Left forelimb (tissue), 1 donor: ENCODE measurements around the gene ATP13A3.

Experiments used
- DNase-seq: peaks from one replicate; pipeline ENCODE4 v3.0.0-alpha.2; 2018; ENCODE audit warnings: low spot score

Gene ATP13A3

DNA sequence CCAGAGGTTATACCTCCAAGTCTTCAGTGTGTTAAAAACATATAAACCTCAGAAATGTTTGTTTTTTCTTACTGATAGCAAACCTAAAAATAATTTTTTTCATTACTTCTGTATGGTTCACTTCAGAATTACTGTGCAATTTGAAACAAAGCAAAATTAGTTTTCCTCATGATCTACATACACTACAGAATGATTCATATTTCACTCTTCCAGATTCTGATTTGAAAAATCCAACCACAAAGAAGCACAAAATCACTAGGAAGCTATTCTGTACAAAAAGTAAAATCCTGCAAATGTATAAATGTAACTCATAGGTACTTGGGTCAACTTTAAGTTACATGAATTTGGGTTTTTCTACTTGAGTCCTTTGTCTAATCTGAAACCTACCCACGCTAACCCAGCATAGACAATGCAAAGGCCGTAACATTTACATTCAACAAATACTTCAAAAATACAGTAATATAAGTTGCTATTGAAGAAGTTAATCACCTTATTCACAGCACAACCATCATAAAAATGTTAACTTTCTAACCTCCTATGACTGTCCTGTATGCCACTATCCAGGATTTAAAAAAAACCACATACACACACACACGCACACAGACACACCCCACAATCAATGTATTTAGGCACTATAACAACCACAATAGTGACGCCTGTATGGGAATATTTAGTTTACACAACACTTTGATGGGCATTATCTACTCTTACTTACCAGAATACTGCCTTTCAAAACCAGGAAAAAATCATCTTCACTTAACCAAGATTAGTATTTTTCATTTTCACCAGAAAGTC lies 11.5 kb downstream of the ATP13A3 start:
- no peak for DNase-seq

DNA sequence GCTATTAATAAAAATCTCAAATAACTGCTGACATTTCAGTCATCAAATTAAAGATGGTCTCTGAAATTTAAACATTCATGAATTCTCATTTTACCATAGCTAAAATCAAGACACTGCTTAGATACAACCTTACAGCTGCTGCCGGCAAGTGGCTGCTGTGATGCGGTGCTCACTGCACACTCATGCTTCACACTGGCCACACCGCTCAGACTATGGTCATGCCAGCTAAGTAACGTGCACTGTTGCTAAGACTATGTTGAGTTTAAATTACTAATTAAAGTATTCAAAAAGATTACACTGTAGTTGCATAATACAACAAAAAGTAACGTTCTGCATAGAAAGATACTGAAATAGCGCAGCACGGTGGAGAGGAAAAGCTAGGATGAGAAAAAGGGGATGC lies 12.1 kb downstream of the ATP13A3 start:
- no peak for DNase-seq

DNA sequence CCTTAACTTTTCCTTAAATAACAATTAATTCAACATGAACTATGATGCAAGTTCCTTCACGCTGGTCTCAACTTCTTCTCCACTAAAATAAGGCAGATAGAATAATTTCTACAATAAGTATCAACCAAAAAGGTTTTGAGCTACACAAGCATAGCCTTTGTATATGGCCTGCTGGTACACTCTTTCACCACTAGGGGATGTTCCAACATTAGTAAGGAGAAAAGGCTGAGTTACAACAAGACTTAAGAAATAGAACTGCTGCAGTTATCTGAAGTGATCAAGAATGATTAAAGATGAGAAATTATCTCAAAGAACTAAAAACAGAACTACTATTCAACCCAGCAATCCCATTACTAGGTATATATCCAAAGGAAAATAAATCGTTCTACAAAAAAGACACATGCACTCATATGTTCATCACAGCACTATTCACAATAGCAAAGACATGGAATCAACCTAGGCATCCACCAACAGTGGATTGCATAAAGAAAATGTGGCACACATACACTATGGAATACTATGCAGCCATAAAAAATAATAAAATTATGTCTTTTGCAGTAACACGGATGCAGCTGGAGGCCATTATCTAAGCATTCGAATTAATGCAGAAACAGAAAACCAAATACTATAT lies 14.4 kb downstream of the ATP13A3 start:
- DNase-seq, result no peak

GRCh38 chr3:194471863-194472262 lies 14.9 kb downstream of the ATP13A3 start:
- no peak for DNase-seq

GRCh38 chr3:194470615-194471014 lies 16.2 kb downstream of the ATP13A3 start:
- no peak for DNase-seq

GRCh38 chr3:194469977-194470376 lies 16.8 kb downstream of the ATP13A3 start:
- no peak for DNase-seq

DNA sequence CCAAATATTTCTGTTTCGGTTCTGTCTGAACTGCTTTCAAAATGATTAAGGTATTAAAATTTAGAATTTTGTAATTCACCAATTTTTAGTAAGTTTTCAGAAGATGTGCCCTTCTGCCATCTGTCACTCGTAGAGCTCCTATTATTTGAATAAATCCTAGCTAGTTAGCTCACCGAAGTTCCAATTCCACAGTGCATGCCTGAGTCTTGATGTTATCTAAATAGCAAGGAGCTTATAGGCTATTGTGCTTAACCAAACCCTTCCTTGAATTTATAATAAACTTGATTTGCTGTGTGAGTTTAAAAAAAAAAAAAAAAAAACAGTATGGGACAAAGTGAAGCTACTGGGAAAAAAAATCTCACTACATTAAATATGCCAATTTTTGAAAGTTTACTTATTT lies 18.7 kb downstream of the ATP13A3 start:
- DNase-seq, result no peak

DNA sequence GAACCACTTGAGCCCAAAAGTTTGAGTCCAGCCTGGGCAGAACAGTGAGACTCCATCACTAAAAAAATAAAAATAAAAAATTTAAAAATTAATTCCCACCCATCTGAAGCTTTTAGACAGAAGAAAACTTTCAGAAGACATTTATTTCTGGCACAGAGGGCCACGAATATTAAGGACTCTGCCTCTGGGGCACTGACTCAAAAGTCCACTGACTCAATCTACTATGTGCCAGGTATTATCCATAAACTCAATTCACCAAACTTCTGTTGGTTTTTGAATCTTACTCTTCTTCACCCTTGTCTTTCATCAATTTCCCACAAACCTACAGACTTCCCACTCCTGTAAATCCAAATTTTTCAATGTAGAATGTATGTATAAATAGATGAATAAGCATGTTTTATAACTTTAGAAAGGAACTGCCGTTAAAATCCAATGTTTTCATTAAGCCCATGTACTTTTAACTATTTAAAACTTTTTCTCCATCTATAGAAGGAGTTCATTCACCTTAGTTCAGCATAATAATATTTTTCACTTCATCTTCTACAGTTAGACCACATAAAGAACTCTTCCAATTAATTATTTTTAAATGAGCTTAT lies 19.9 kb downstream of the ATP13A3 start:
- no peak for DNase-seq

DNA sequence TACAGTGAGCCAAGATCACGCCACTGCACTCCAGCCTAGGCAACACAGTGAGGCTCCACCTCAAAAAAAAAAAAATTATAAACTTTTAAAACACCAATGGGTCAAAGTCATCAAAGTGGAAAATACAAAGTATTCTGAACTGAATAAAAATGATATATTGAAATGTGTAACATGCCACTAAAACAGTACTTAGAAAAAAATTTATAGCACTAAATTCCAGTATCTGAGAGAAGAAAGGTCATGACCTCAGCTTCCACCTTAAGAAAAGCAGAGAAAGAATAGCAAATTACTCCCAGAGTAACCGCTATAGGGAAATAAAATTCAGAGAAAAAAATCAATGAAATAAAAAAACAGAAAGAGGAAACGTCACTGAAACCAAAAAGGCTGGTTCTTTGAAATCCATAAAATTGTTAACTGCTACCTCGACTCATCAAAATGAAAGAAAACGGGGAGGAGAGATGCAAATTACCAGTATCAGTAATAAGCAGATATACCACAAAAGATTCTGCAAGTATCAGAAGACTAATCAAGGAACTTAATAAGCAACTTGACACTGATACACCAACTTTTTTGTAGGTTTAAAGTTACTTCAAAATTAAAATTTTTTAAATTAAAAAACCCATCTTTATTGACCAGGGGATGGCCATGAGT lies 20.8 kb downstream of the ATP13A3 start:
- DNase-seq, result no peak

DNA sequence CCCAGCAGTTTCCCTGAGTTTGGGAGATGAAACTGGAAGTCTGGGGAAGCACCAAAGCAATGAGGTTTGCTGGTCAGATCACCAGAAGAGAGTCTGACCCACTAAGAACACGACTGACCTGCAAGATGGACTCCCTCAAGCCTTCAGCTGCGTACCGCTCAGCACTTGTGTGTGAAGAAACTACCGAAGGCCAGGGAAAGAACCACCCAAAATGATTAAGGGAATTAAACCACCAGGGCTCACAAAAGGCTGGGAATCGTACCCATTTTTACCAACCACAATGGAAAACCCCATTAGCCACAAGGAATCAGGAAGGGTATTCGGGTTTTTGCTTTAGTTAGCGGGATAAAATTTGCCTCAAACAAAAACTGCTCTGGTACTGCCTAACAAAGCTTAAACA lies 21.6 kb downstream of the ATP13A3 start:
- DNase-seq, result no peak

DNA sequence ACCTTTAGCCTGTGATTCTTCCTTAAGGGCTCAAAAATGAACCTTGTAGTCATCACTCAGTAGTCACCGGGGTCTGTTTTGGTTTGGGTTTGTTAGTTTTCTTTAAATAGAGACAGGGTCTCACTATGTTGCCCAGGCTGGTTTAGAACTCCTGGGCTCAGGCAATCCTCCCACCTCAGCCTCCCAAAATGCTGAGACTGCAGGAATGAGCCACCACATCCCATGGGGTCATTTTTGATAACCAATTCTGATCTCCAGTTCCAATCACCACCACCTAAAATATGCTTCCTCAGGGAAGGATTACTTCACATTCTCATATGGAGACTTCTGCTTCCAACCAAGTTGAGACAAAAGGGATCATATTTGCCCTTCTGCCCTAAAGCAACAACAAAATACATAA lies 22.1 kb downstream of the ATP13A3 start:
- no peak for DNase-seq

GRCh38 chr3:194462936-194463335 lies 23.9 kb downstream of the ATP13A3 start:
- no peak for DNase-seq

- DNase-seq, result no peak
Measured at GRCh38 chr3:194460566-194460965, 26.2 kb downstream of the ATP13A3 start.

DNA sequence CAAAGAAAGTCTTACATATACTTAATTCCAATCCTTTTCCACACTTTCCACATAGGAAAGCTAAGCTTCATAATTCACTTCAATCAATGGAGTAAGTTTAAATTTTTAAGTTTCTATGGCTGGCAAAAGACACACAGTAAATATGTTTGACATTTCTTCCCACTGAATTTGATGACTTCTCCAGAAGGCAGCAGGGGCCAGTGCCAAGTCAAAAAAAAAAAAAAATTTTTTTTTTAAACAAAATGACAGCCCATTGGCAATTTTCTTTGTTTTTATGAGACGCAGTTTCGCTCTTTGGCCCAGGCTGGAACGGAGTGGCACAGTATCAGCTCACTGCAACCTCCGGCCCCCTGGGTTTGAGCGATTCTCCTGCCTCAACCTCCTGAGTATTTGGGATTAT lies 28.7 kb downstream of the ATP13A3 start:
- DNase-seq, result no peak

DNA sequence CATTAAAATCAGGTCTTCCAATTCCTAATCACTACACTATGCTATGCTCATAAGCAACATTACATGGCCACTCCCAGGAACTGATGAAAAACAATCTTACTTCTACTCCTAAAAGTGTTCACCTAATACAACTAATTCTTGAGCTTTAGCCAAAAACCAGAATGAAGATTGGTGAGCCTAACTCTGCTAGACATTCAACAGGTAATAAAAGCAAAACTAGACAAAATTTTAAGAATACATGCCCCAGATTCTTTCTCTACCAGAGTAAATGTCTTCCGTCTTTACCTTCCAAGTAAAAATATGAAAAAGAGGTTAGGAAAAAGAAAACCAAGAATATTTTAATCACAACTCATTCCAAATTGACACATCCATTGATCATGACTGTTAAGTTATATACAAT lies 31.3 kb downstream of the ATP13A3 start:
- DNase-seq, result no peak

DNA sequence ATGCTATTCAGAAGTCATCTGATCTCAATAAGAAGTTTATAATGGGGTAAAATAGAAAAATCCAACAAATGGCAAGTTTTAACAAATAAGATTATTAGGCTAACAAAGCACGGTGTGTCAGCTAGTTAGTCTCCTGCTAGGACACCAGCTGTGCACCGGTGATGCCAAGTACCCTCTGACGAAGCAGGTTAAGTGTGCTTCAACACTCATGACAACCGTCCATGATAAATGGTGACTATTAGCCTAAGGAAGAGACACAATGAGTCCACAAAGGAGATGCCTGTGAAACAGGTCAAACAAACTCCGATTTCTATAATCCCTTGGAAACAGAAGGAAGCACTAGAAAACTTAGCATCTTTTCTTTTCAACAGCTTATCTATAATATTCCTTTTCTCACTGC lies 36.5 kb downstream of the ATP13A3 start:
- DNase-seq, result no peak

DNA sequence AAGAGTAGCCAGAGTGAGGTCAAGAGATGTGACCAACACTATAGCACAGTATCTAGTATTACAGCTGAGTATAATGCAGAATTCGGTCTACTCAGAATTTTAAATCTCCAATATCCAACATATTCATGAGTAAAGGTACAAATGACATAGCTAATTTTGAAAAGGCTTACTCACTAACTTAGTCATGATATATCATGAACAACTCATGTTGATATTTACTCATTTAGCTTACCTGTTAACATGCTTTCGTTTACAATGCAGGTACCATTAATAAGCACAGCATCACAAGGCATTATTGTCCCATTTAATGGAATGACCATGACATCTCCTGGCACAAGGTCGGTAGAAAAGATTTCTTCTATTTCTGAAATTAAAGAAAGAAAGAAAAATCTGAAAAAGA lies 36.9 kb downstream of the ATP13A3 start:
- no peak for DNase-seq

DNA sequence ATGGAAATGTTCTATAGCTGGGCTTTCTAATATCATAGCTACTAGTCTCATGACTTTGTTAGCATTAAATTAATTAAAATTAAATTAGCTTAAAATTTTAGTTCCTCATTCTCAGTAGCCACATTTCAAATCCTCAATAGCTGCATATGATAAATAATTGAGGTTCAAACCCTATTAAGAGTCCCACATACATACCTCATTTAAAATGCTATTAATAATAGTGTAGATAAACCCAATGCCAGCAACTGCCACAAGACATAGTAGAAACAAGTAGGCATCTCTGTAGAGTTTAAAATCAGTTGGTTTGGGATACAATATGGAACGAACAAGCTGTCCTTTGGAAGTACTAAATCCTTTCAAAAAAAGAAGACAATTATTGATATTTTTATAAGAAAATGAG lies 39.1 kb downstream of the ATP13A3 start:
- no peak for DNase-seq

GRCh38 chr3:194447161-194447560 lies 39.6 kb downstream of the ATP13A3 start:
- DNase-seq, result no peak

DNA sequence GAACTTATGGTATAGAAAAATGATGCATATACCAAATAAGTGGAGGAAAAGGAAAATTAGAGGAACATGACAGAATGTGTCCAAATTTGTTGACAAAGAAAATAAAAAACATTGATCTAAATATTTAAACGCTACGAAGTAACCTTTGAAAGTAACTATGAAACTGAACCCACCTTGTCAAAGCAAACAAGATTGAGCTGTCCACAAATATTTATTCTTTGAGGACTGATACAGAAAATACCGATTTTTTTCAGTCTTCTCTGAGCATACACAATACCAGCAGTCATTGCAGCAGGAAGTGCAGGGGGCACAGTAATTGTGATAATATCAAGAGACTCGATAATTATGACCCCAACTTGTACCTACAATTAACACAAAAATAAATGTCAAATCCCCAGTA lies 40.0 kb downstream of the ATP13A3 start:
- DNase-seq, result no peak

- no peak for DNase-seq
Measured at GRCh38 chr3:194446172-194446571, 40.6 kb downstream of the ATP13A3 start.

GRCh38 chr3:194443901-194444300 lies 42.9 kb downstream of the ATP13A3 start:
- no peak for DNase-seq

- no peak for DNase-seq
Measured at GRCh38 chr3:194440756-194441155, 46.0 kb downstream of the ATP13A3 start.
